Lower leg skin (tissue), 3 donors: ENCODE measurements around the gene GRIK4.

ENCODE experiments used
- CTCF ChIP-seq, 3 donors: fragments of 450-650 bp; IDR thresholded peaks; one replicate each; pipeline ENCODE4 v1.5.1; 2016; ENCODE audit warnings: antibody characterized with exemption in 3 of 3, mild to moderate bottlenecking in 3 of 3, moderate library complexity in 2 of 3
- POLR2A ChIP-seq, 2 donors: fragments of 450-650 bp; IDR thresholded peaks; one replicate each; pipeline ENCODE4 v1.6.1; 2016 to 2017; ENCODE audit warnings: antibody characterized with exemption in 2 of 2, mild to moderate bottlenecking in 1 of 2, moderate library complexity in 1 of 2

GRCh38 chr11:120611581-120611980 lies 100.0 kb downstream of the GRIK4 start:
- TF ChIP-seq CTCF (IDR thresholded peaks at IDR 0.05) (no peak), POLR2A (IDR thresholded peaks at IDR 0.05) (no peak)
